ENCODE data around the gene RAB6B. TPM values are rescaled to one million over a fixed set of nuclear protein-coding genes. Genes with fewer than 3 reads are reported as not detected.

The RAB6B gene
- total RNA-seq, 1 donor from 2014 or later: 21.2 TPM

DNA sequence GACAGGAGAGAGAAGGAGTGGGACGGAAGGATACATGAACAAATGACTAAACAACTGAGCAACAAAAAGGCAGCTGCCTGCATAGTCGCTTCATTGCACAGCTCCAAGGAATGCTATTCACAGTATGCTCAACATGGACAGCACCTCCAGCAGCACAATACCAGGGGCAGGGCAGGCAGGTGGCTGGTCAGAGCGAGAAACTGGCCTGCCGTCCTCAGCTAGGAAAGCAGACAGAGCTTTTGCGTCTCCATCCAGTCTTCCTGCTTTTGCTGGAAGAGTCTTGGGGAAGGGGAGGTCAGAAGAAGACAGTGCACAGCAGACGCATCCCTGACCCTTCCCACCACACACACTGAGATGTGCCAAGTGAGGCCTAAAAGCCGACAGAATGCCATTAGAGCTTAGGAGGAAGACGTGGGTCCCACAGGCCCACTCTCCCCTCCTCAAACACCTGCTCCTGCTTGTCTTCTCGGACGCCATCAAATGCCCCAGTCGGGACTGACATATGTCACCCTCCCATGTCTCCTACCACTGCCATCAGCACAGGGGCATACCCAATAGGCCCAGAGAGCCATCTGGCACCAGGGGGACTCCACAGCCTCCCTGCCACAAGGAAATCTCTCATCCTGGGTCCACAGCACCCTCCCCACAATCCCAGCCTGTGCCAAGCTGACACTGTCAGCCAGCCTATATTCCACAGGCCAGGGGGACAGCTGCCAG, 3.9 kb downstream of the RAB6B start:
- Mint-ChIP-seq H3K27me3 (peaks cover 21% of the 10 kb centered on the region), H3K4me3 (no peak overlapping the region), H3K27ac (no peak overlapping the region), H3K4me1 (ENCODE audit: unreplicated experiment) (no peaks in the 10 kb centered on the region), H3K36me3 (no peaks in the 10 kb centered on the region), H3K9me3 (no peaks in the 10 kb centered on the region)
- DNase-seq (ENCODE audit: extremely low spot score, unreplicated experiment): no peak
- TF ChIP-seq, protein P1, sequence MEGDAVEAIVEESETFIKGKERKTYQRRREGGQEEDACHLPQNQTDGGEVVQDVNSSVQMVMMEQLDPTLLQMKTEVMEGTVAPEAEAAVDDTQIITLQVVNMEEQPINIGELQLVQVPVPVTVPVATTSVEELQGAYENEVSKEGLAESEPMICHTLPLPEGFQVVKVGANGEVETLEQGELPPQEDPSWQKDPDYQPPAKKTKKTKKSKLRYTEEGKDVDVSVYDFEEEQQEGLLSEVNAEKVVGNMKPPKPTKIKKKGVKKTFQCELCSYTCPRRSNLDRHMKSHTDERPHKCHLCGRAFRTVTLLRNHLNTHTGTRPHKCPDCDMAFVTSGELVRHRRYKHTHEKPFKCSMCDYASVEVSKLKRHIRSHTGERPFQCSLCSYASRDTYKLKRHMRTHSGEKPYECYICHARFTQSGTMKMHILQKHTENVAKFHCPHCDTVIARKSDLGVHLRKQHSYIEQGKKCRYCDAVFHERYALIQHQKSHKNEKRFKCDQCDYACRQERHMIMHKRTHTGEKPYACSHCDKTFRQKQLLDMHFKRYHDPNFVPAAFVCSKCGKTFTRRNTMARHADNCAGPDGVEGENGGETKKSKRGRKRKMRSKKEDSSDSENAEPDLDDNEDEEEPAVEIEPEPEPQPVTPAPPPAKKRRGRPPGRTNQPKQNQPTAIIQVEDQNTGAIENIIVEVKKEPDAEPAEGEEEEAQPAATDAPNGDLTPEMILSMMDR (conservative IDR thresholded peaks at IDR 0.05): no peak

DNA sequence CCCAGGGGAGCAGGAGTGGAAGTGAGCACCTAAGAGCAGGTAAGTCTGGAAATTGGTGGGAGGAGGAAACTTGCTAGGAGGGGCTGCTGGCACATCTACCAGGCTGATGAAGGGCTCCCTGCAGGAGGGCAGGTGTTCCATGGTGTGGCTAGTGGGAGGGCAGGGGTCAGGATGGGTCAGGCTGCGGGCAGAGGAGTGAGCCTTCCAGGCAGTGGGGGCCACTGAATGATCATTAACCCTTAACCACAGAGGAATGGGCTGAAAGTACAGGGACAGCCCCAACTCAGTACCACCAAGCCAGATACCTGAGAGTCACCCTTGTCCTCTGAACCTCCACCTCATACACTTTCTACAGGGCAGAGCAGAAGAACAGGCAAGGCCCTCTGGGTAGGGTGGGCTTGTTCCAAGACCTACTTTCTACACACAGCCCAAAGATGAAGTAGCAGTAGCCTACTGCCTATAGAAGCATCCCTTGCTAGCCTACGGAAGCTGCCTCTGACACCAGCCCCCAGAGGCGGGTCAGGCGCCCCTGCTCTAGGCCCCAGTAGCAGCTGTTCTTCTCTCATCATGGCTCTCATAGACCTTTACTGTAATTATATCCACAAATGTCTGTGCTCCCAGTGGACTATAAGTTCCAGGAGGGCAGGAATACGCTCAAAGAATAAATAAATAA, 4.6 kb downstream of the RAB6B start:
- TF ChIP-seq, protein P1 (conservative IDR thresholded peaks at IDR 0.05): no peak
- Mint-ChIP-seq H3K4me1 (ENCODE audit: unreplicated experiment) (no peaks in the 10 kb centered on the region), H3K36me3 (no peaks in the 10 kb centered on the region), H3K27me3 (peaks cover 15% of the 10 kb centered on the region), H3K4me3 (peak overlapping the region; percentile 19), H3K9me3 (no peaks in the 10 kb centered on the region), H3K27ac (no peak overlapping the region)
- no peak for DNase-seq (ENCODE audit: extremely low spot score, unreplicated experiment)

DNA sequence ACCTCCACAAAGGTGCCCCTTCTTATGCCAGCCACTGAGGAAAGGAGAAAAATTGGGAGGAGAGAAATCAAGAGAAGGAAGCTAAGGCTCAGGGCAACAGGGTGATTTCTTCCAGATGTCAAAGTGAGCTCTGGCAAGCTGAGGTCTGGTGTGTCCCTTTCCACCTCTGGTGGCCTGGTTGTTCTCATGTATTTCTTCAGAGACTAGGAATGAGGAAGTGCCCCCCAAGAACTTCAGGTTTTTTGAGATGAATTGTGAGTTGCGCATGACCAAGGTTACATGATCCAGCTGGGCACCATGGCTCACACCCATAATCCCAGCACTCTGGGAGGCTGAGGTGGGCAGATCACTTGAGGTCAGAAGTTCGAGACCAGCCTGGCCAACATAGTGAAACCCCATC, 5.6 kb downstream of the RAB6B start:
- Mint-ChIP-seq H3K27me3 (peaks cover 12% of the 10 kb centered on the region), H3K36me3 (no peaks in the 10 kb centered on the region), H3K27ac (no peak overlapping the region), H3K4me1 (ENCODE audit: unreplicated experiment) (no peaks in the 10 kb centered on the region), H3K4me3 (no peak overlapping the region), H3K9me3 (no peaks in the 10 kb centered on the region)
- DNase-seq (ENCODE audit: extremely low spot score, unreplicated experiment): no peak
- TF ChIP-seq, protein P1 (conservative IDR thresholded peaks at IDR 0.05): no peak

DNA sequence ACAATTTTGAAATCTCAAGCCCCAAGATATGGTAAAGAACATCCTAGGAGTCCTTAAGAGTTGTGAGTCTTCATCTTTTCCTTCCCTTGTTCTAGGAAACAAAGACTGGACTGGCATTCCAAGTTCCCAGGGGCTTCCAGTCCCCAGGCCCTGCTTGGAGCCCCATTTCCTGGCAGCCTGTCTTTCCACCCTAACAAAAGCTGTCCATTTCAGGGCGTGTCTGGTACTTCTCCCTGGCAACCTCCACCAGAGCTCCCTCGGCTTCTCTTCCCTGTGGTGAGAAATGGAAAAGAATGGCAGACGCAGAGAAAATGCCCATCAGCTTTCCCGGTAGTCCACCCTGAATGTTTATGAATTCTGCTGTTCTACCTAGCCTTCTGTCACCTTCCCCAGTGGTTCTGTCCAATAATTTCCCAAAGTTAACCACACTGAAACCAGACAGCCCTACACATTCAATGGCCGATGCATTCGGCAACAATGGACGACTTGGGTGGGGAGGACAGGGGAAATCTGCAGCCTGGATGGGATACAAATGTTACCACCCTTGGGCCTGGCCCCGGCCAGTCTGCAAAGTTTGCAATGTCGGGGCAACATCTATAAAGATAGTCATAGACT, 6.8 kb downstream of the RAB6B start:
- no peak for DNase-seq (ENCODE audit: extremely low spot score, unreplicated experiment)
- no peaks in the 10 kb centered on the region for H3K9me3 Mint-ChIP-seq
- H3K4me3 Mint-ChIP-seq: no peak overlapping the region
- H3K27ac Mint-ChIP-seq: no peak overlapping the region
- peaks cover 9% of the 10 kb centered on the region for H3K27me3 Mint-ChIP-seq
- no peaks in the 10 kb centered on the region for H3K4me1 Mint-ChIP-seq (ENCODE audit: unreplicated experiment)
- no peaks in the 10 kb centered on the region for H3K36me3 Mint-ChIP-seq
- TF ChIP-seq, protein P1 (conservative IDR thresholded peaks at IDR 0.05): no peak

DNA sequence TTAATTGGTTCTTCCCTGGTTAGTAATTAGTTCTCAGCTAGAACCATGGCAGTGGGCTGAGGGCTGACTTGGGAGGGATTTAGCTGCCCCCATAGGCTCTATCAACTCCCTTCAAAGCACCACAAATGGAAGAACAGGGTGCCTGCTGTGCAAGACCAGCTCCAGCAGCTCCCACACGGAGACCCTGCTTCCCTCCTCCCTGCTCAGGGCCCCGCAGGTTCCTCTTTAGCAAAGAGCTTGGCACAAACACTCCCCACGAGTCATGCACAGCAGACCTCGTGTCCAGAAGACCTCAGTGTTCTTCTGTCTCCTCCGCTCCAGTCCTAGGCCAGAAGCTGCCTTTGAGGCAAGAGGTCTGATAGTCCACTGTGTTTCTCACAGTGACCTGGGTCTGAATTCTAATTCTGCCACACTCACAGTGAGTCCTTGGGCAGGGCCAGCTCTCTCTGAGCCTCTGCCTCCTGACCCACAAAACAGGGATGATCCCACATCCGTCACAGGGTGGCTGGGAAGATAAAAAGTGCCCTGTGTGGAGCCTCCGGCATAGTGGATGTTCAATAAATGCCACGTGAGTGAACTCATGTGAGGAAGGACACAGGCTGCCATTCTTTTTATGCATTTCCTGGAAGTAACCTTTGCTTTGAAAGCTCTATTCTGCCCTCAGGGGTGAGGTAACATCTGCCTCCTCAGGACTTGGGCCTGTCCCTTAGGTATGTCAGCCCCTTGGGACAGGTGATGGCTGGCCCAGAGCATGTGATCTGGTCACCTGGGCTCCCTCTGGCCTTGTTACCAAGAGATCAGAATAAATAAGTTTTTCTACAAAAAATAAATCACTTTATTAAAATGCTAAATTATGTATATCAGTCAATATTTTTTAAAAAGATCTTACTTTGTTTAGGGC, 7.6 kb downstream of the RAB6B start:
- H3K27ac Mint-ChIP-seq: no peak overlapping the region
- H3K4me1 Mint-ChIP-seq (ENCODE audit: unreplicated experiment): no peaks in the 10 kb centered on the region
- H3K9me3 Mint-ChIP-seq: no peaks in the 10 kb centered on the region
- peaks cover 3% of the 10 kb centered on the region for H3K27me3 Mint-ChIP-seq
- no peak overlapping the region for H3K4me3 Mint-ChIP-seq
- DNase-seq (ENCODE audit: extremely low spot score, unreplicated experiment): no peak
- H3K36me3 Mint-ChIP-seq: no peaks in the 10 kb centered on the region
- TF ChIP-seq, protein P1 (conservative IDR thresholded peaks at IDR 0.05): no peak
